Activated CD4-positive, alpha-beta T cell treated with anti-CD3 and anti-CD28 coated beads, Interleukin-2, amount 50 U/mL, for 1 hour (primary cell): ENCODE measurements around the gene LPP.

Experiments used
- DNase-seq: peaks from one replicate; pipeline ENCODE4 v3.0.0-alpha.2; 2020

Gene LPP

GRCh38 chr3:188171682-188172467 lies 17.9 kb downstream of the LPP start:
- DNase-seq = no peak

GRCh38 chr3:188174317-188175044 lies 20.5 kb downstream of the LPP start:
- DNase-seq = no peak

- DNase-seq = no peak
These were observed 22.5 kb downstream of the LPP start for GRCh38 chr3:188176476-188176875.

- DNase-seq = no peak
These were observed 22.9 kb downstream of the LPP start for GRCh38 chr3:188176884-188177283.

- no peak for DNase-seq
These were observed 23.8 kb downstream of the LPP start for GRCh38 chr3:188177721-188178120.

- no peak for DNase-seq
These were observed 24.5 kb downstream of the LPP start for GRCh38 chr3:188178293-188178936.

- DNase-seq = no peak
These were observed 25.3 kb downstream of the LPP start for GRCh38 chr3:188179006-188179966.

- no peak for DNase-seq
These were observed 26.2 kb downstream of the LPP start for GRCh38 chr3:188180114-188180513.

GRCh38 chr3:188183452-188183851 lies 29.5 kb downstream of the LPP start:
- DNase-seq = no peak

GRCh38 chr3:188184160-188184559 lies 30.2 kb downstream of the LPP start:
- DNase-seq = no peak

- DNase-seq = no peak
These were observed 30.7 kb downstream of the LPP start for GRCh38 chr3:188184649-188185048.

- DNase-seq = no peak
These were observed 31.8 kb downstream of the LPP start for GRCh38 chr3:188185717-188186251.

GRCh38 chr3:188187053-188187452 lies 33.1 kb downstream of the LPP start:
- no peak for DNase-seq

GRCh38 chr3:188188911-188189310 lies 35.0 kb downstream of the LPP start:
- DNase-seq = no peak

- no peak for DNase-seq
These were observed 37.5 kb downstream of the LPP start for GRCh38 chr3:188191460-188191859.

- DNase-seq = no peak
These were observed 38.1 kb downstream of the LPP start for GRCh38 chr3:188192034-188192433.

GRCh38 chr3:188194332-188194731 lies 40.4 kb downstream of the LPP start:
- no peak for DNase-seq

- DNase-seq = no peak
These were observed 42.5 kb downstream of the LPP start for GRCh38 chr3:188196232-188196990.

GRCh38 chr3:188197388-188197847 lies 43.5 kb downstream of the LPP start:
- no peak for DNase-seq

- no peak for DNase-seq
These were observed 44.0 kb downstream of the LPP start for GRCh38 chr3:188198001-188198400.

- no peak for DNase-seq
These were observed 44.9 kb downstream of the LPP start for GRCh38 chr3:188198760-188199327.
